ENCODE measurements around the gene USP6NL.

DNA sequence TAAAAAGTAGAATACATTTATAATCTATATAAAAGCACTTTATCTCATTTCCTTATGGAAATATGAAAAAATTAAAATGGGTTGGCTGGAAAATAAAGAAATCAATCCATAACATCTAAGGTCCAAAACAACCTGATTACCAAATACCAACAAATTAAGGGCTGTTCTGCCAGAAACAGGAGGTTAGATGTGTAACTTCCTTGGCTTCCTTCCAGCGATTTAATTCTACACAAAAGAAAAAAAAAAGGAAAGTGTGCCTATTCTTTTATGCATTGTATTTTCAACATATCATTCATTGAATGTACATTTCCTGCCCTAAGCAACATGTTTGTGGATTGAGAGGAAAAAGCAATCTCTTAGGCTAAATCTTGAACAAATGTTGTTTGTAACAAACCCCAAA lies 36.2 kb upstream of the USP6NL start:
- TF ChIP-seq, protein P1, sequence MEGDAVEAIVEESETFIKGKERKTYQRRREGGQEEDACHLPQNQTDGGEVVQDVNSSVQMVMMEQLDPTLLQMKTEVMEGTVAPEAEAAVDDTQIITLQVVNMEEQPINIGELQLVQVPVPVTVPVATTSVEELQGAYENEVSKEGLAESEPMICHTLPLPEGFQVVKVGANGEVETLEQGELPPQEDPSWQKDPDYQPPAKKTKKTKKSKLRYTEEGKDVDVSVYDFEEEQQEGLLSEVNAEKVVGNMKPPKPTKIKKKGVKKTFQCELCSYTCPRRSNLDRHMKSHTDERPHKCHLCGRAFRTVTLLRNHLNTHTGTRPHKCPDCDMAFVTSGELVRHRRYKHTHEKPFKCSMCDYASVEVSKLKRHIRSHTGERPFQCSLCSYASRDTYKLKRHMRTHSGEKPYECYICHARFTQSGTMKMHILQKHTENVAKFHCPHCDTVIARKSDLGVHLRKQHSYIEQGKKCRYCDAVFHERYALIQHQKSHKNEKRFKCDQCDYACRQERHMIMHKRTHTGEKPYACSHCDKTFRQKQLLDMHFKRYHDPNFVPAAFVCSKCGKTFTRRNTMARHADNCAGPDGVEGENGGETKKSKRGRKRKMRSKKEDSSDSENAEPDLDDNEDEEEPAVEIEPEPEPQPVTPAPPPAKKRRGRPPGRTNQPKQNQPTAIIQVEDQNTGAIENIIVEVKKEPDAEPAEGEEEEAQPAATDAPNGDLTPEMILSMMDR (IDR thresholded peaks at IDR 0.05): no peak
- TF ChIP-seq POLR2A (IDR thresholded peaks at IDR 0.05): no peak

Measured in uterus (tissue), 2 donors.